Retina (tissue), 1 donor: Measurements from ENCODE around the gene PSMG4.

Source experiments
- DNase-seq: peaks from one replicate; pipeline ENCODE4 v3.0.0-alpha.2; 2016

PSMG4 gene

GRCh38 chr6:3312604-3313231, 54.0 kb downstream of the PSMG4 start:
- no peak for DNase-seq

DNA sequence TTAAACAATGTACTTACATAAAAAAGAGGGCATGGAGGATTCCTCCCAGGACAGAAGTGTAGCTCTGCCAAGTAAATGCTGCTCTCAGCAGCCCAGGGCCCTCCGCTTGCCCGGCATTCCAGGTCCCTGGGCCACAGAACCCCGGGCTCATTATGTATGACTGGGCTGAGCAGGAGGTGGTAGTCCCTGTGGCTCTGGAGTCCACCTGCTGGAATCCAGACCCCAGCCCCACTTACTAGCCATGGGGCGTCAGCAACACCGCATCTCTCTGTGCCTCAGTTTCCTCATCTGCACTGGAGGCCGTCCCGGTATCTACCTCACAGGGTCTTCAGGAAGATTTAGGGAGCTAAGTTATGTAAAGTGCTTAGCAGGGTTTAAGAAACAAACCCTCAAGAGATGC, 55.4 kb downstream of the PSMG4 start:
- DNase-seq: no peak

DNA sequence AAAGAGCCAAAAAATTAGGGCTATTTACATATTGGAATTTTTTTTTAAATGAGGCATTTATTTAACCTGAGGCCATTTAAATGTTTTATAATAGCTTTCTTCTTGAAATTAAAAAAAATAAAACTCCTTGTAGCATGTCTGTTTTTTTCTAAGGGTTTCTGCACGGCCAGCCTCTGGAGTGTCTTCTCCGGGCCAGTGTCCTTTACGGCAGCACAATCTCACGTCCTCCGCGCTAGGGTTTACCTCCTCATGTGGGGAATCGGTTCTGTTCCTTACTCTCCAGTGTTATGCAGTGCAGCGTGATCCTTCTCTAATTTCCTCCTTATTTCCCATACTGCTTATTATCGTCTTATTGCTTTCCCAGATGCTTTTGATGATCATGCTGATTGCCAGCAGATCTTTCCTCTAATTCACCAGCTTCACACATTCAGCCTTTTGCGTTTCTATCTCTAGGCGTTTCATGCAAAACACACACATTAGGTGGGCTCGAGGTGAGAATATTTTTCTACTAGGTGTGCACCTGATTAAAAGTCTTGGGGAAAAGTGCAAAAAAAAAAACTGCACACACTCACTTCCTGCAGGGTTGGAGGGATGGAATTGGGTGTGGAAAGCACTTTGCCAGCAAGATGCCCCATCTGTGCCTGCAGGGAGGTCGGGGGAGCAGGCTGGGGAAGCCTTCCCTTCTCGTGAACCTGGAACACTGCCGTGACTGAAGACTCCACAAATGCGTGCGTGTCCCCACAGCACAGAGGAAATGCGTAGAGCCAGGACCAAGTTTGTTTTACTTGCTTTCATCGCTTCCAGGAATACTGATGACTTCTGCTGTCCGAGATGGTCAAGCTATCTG, 56.1 kb downstream of the PSMG4 start:
- DNase-seq: no peak

GRCh38 chr6:3315841-3316240, 57.1 kb downstream of the PSMG4 start:
- no peak for DNase-seq

- DNase-seq: no peak
These were observed 57.6 kb downstream of the PSMG4 start for GRCh38 chr6:3316331-3316730.

- no peak for DNase-seq
These were observed 58.1 kb downstream of the PSMG4 start for GRCh38 chr6:3316818-3317217.
